K562 (cell line): Measurements from ENCODE around the gene FAM53A. TPM values are rescaled to one million over a fixed set of nuclear protein-coding genes. Genes with fewer than 3 reads are reported as not detected.

Experiments
- ATF4 ChIP-seq: fragments of 450-650 bp; formaldehyde crosslinking; IDR thresholded peaks from 2 replicates; pipeline ENCODE4 v1.4.0; 2022; ENCODE audit warnings: mild to moderate bottlenecking, moderate library complexity
- CCNT2 ChIP-seq: IDR thresholded peaks from 2 replicates; pipeline ENCODE4 v1.6.1; 2011; ENCODE audit warnings: borderline replicate concordance, low read depth, mild to moderate bottlenecking, moderate library complexity, mixed read lengths, low read length; ENCODE audit not compliant: insufficient read length; ENCODE audit errors: extremely low read depth
- DIDO1 ChIP-seq: fragments of 450-650 bp; IDR thresholded peaks from 2 replicates; pipeline ENCODE4 v1.6.1; 2016; ENCODE audit warnings: low read depth, missing biosample characterization, missing genetic modification characterization
- ELF1 ChIP-seq: fragments of 200-800 bp; sonication (Bioruptor generic); IDR thresholded peaks from 2 replicates; pipeline ENCODE4 v1.6.1; 2016; ENCODE audit warnings: missing genetic modification characterization, missing compliant biosample characterization
- ETV5 ChIP-seq: sonication (generic); formaldehyde crosslinking; IDR thresholded peaks from 2 replicates; pipeline ENCODE4 v1.4.0; 2020; ENCODE audit warnings: low read depth, mild to moderate bottlenecking, missing genetic modification reagents
- EZH2 ChIP-seq: IDR thresholded peaks from 2 replicates; pipeline ENCODE4 v1.6.1; 2012; ENCODE audit warnings: low read depth, mild to moderate bottlenecking, inconsistent platforms, low read length, borderline replicate concordance
- ILF3 ChIP-seq: fragments of 450-650 bp; IDR thresholded peaks from 2 replicates; pipeline ENCODE4 v1.6.1; 2018; ENCODE audit warnings: antibody characterized with exemption, mild to moderate bottlenecking, moderate library complexity, borderline replicate concordance
- MAZ ChIP-seq, 2 experiments: fragments of 450-650 bp in 1 of 2; sonication (generic) in 1 of 2; formaldehyde crosslinking; IDR thresholded peaks in 1 of 2; conservative IDR thresholded peaks in 1 of 2; 2 replicates each; pipeline versions ENCODE4 v1.4.0 to v1.5.0; 2020; ENCODE audit warnings: mild to moderate bottlenecking in 1 of 2, missing genetic modification reagents in 1 of 2
- MED1 ChIP-seq: sonication (generic); formaldehyde crosslinking; IDR thresholded peaks from 2 replicates; pipeline ENCODE4 v1.8.1; 2023; ENCODE audit warnings: missing genetic modification reagents, borderline replicate concordance
- PHTF2 ChIP-seq: fragments of 250-450 bp; sonication (Bioruptor Pico); IDR thresholded peaks from 2 replicates; pipeline ENCODE4 v1.5.0; 2021; ENCODE audit warnings: mild to moderate bottlenecking
- RFX7 ChIP-seq: fragments of 250-450 bp; sonication (Bioruptor Pico); IDR thresholded peaks from 2 replicates; pipeline ENCODE4 v1.5.1; 2021; ENCODE audit warnings: mild to moderate bottlenecking
- SIRT6 ChIP-seq: IDR thresholded peaks from one replicate; pipeline ENCODE4 v1.6.1; 2012; ENCODE audit warnings: low read depth, mild to moderate bottlenecking, control low read depth, inconsistent platforms, low read length, moderate library complexity
- SIX5 ChIP-seq, 2 experiments: IDR thresholded peaks; 2 replicates each; pipeline ENCODE4 v1.6.1; 2011; ENCODE audit warnings: low read length in 2 of 2, borderline replicate concordance in 1 of 2, low read depth in 1 of 2, mild to moderate bottlenecking in 1 of 2, moderate library complexity in 1 of 2; ENCODE audit not compliant: insufficient read depth in 1 of 2
- SP2 ChIP-seq: IDR thresholded peaks from 2 replicates; pipeline ENCODE4 v1.6.1; 2011; ENCODE audit warnings: mild to moderate bottlenecking, low read depth, low read length, moderate library complexity; ENCODE audit not compliant: poor library complexity, severe bottlenecking; ENCODE audit errors: extremely low read depth
- XRCC4 ChIP-seq: IDR thresholded peaks from one replicate; pipeline ENCODE4 v1.6.1; 2011; ENCODE audit not compliant: insufficient read depth, insufficient read length; ENCODE audit errors: extremely low read depth
- ZEB2 ChIP-seq: fragments of 450-650 bp; IDR thresholded peaks from 2 replicates; pipeline ENCODE4 v1.6.1; 2016
- ZNF174 ChIP-seq: fragments of 250-450 bp; sonication (Bioruptor Pico); IDR thresholded peaks from 2 replicates; pipeline ENCODE4 v1.4.0; 2020; ENCODE audit warnings: mild to moderate bottlenecking
- ZNF184 ChIP-seq: sonication (generic); formaldehyde crosslinking; IDR thresholded peaks from 2 replicates; pipeline ENCODE4 v1.5.0; 2020; ENCODE audit warnings: missing genetic modification reagents
- ZNF408 ChIP-seq: fragments of 250-450 bp; sonication (Bioruptor Pico); IDR thresholded peaks from 2 replicates; pipeline ENCODE4 v1.4.0; 2020; ENCODE audit warnings: low read depth, mild to moderate bottlenecking, moderate library complexity
- ZNF695 ChIP-seq: fragments of 450-650 bp; formaldehyde crosslinking; IDR thresholded peaks from 2 replicates; pipeline ENCODE4 v1.4.0; 2020; ENCODE audit warnings: mild to moderate bottlenecking, moderate library complexity
- polyA plus RNA-seq, 8 experiments: library from polyadenylated mRNA; depleted of rRNA in 4 of 8; stranded (reverse) in 5 of 8; unstranded in 3 of 8; fragments of >200 nt; fragmentation: Nextera tagmentation in 2 of 8; fragmentation: Illumina TruSeq in 1 of 8; extraction: Ambion mirVana in 2 of 8; extraction: Trizol in 1 of 8; gene quantifications; 2 replicates each; pipeline versions ENCODE4 v1.2.1 to v1.2.3, GENCODE V29; 2011 to 2014; ENCODE audit warnings: inconsistent platforms in 1 of 8, missing spikeins in 1 of 8
- total RNA-seq, 7 experiments: library from RNA; depleted of rRNA in 6 of 7; stranded (reverse); fragments of >200 nt in 6 of 7; fragmentation: Illumina TruSeq in 2 of 7; extraction: Trizol in 2 of 7; gene quantifications; 2 replicates each; pipeline versions ENCODE4 v1.2.1 to v1.2.3, GENCODE V29; 2011 to 2021; ENCODE audit warnings: low replicate concordance in 1 of 7
- TF ChIP-seq, protein P1 (sequence below): fragments of 450-650 bp; IDR thresholded peaks from 2 replicates; pipeline ENCODE4 v1.6.1; 2016
- TF ChIP-seq, protein P2 (sequence below): fragments of 250-450 bp; sonication (Bioruptor Pico); IDR thresholded peaks from 2 replicates; pipeline ENCODE4 v1.5.1; 2021; ENCODE audit warnings: mild to moderate bottlenecking

Gene FAM53A
- total and polyA plus RNA-seq, 9 of the 15 experiments (the other 6 are each of a cell fraction or from before 2014, with no cell fraction given): 0.53 to 2.7 (median 1.4) TPM; not detected in 2

DNA sequence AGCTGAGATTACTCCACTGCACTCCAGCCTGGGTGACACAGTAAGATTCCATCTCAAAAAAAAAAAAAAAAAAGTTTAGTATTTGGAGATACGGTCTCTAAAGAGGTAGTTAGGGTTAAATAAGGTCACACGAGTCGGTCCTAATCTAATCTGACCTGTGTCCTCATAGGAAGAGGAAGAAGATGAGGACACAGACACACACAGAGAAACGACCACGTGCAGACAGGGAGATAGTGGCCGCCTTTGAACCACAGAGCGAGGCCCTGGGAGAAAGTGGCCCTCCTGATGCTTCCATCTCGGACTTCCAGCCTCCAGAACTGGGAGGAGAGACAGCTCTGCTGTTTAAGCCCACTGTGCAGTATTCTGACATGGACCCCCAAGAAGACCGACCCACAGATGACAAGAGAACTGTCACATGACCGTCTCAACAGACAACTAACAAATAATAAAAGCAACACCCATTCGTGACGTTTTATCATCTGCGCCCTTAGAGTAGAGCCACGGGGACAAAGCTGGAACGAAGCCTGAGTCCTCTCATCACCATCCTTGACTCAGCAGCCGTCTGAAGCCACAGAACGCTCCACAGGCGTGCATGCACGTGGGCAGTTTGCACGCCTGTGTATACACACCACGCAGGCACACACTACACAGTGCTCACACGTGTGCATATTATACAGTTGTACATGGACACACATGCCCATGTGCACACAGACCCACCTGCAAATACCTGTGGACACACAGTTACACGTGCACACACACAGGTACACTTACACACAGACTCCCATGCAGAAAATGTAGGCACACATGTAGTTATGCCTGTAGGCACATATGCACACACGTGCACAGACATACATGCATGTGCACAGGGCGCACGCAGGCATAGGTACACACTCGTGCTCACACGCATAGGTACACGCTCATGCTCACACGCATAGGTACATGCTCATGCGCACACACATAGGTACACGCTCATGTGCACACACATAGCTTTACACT is 51.7 kb downstream of the FAM53A start (continued):
- TF ChIP-seq ATF4 (CRISPR knock-in tag) (no peak), ETV5 (CRISPR knock-in tag) (no peak), ZEB2 (peak; percentile 65; the same call in 1 of the 2 replicates), ZNF408 (CRISPR knock-in tag) (no peak), ZNF174 (CRISPR knock-in tag) (no peak), MED1 (CRISPR knock-in tag) (no peak), DIDO1 (tag) (no peak), ZNF184 (CRISPR knock-in tag) (no peak), SIRT6 (no peak), CCNT2 (no peak), SIX5 (IDR thresholded peaks at IDR 0.05; ENCODE audit: borderline replicate concordance in 1 of 2, insufficient read depth in 1 of 2, low read depth in 1 of 2, low read length in 2 of 2) (no peak), XRCC4 (no peak), EZH2 (no peak), MAZ (CRISPR knock-in tag; conservative IDR thresholded peaks at IDR 0.05 in 1 of 2, IDR thresholded peaks at IDR 0.05 in 1 of 2) (no peak), RFX7 (CRISPR knock-in tag) (no peak), ELF1 (0 out of 2 replicates have a peak, but pooled peaks have one; percentile 16), ZNF695 (CRISPR knock-in tag) (no peak), SP2 (no peak), ILF3 (no peak), PHTF2 (no peak)
- TF ChIP-seq, protein P1, sequence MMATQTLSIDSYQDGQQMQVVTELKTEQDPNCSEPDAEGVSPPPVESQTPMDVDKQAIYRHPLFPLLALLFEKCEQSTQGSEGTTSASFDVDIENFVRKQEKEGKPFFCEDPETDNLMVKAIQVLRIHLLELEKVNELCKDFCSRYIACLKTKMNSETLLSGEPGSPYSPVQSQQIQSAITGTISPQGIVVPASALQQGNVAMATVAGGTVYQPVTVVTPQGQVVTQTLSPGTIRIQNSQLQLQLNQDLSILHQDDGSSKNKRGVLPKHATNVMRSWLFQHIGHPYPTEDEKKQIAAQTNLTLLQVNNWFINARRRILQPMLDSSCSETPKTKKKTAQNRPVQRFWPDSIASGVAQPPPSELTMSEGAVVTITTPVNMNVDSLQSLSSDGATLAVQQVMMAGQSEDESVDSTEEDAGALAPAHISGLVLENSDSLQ: 0 out of 2 replicates have a peak, but pooled peaks have one; percentile 5
- TF ChIP-seq, protein P2, sequence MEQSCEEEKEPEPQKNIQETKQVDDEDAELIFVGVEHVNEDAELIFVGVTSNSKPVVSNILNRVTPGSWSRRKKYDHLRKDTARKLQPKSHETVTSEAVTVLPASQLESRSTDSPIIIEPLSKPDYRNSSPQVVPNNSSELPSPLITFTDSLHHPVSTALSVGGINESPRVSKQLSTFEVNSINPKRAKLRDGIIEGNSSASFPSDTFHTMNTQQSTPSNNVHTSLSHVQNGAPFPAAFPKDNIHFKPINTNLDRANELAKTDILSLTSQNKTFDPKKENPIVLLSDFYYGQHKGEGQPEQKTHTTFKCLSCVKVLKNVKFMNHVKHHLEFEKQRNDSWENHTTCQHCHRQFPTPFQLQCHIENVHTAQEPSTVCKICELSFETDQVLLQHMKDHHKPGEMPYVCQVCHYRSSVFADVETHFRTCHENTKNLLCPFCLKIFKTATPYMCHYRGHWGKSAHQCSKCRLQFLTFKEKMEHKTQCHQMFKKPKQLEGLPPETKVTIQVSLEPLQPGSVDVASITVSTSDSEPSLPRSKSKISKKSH: no peak
